Heart left ventricle (tissue), 16 donors: ENCODE results near the gene SLC26A1. TPM values are rescaled to one million over a fixed set of nuclear protein-coding genes. Genes with fewer than 3 reads are reported as not detected.

Experiments used
- ATAC-seq, 4 donors: fragments of 200-7000 bp; cut with Tn5 transposase; one replicate each; pipeline ENCODE4 v1.9.1; 2020 to 2022; ENCODE audit warnings: moderate library complexity in 4 of 4, mild to moderate bottlenecking in 3 of 4, moderate number of reproducible peaks in 1 of 4
- DNase-seq, 5 donors: peaks; one replicate each; pipeline ENCODE4 v3.0.0-alpha.2; 2020
- H3K27ac ChIP-seq, 12 donors: fragments of 200-600 bp; sonication (generic) in 4 of 12; one replicate each; pipeline versions ENCODE4 v1.5.0 to v1.8.0; 2016 to 2022; ENCODE audit warnings: mild to moderate bottlenecking in 2 of 12
- H3K27me3 ChIP-seq, 9 donors: fragments of 200-600 bp; sonication (generic) in 2 of 9; one replicate each; pipeline versions ENCODE4 v1.5.1 to v1.8.0; 2016 to 2022; ENCODE audit warnings: mild to moderate bottlenecking in 3 of 9
- H3K36me3 ChIP-seq, 9 donors: fragments of 200-600 bp; sonication (generic) in 2 of 9; one replicate each; pipeline versions ENCODE4 v1.5.0 to v1.8.0; 2018 to 2022; ENCODE audit warnings: mild to moderate bottlenecking in 2 of 9
- H3K4me1 ChIP-seq, 12 donors: fragments of 200-600 bp; sonication (generic) in 4 of 12; one replicate each; pipeline versions ENCODE4 v1.5.0 to v1.8.0; 2016 to 2022; ENCODE audit warnings: mild to moderate bottlenecking in 3 of 12
- H3K4me3 ChIP-seq, 12 donors: fragments of 200-600 bp; sonication (generic) in 4 of 12; one replicate each; pipeline versions ENCODE4 v1.5.0 to v1.8.0; 2017 to 2022; ENCODE audit warnings: mild to moderate bottlenecking in 9 of 12, moderate library complexity in 4 of 12
- H3K9me3 ChIP-seq, 12 donors: fragments of 200-600 bp; sonication (generic) in 4 of 12; one replicate each; pipeline versions ENCODE4 v1.5.0 to v1.8.0; 2016 to 2022; ENCODE audit warnings: mild to moderate bottlenecking in 1 of 12
- POLR2A ChIP-seq, 2 donors: fragments of 450-650 bp; IDR thresholded peaks; one replicate each; pipeline ENCODE4 v1.6.1; 2017; ENCODE audit warnings: antibody characterized with exemption in 2 of 2, mild to moderate bottlenecking in 2 of 2, moderate library complexity in 2 of 2
- WGBS, 4 donors: extraction: QIAGEN DNeasy Blood & Tissue Kit in 2 of 4; methylation state at CpG; one replicate each; pipeline versions ENCODE4 v1.1.5 to v1.1.7; 2013 to 2018; 5-methylcytosine and 5-hydroxymethylcytosine counted together
- intact Hi-C, 10 donors: fragments of 100-400 bp; cut with DNase I; formaldehyde crosslinking; loops; one replicate each; pipeline versions ENCODE4 v1.11.1 to v1.14.2; 2022
- polyA plus RNA-seq, 2 donors: library from polyadenylated mRNA; stranded (reverse); fragments of 200-250 nt; gene quantifications; one replicate each; pipeline ENCODE4 v1.2.3, GENCODE V29; 2013
- total RNA-seq, 9 donors: library from RNA; depleted of rRNA in 2 of 9; stranded (reverse); fragments of >200 nt in 2 of 9; fragmentation: NEBNext Ultra II Directional in 3 of 9; extraction: Animal tissue kit (Norgen Biotek cat#: 25700) in 3 of 9; gene quantifications; one replicate each; pipeline versions ENCODE4 v1.1.0 to v1.2.4, GENCODE V29; 2016 to 2023
- TF ChIP-seq, protein P1 (sequence below), 12 donors: fragments of 200-600 bp; sonication (generic) in 4 of 12; IDR thresholded peaks; one replicate each; pipeline versions ENCODE4 v1.5.0 to v1.8.0; 2018 to 2022; ENCODE audit warnings: antibody characterized with exemption in 12 of 12, mild to moderate bottlenecking in 5 of 12
- donor health status: ischemic (EF 13 %, LVEDD 7.1; RV severe dilation, severe dysfunction).
- donor health status: healthy with polysubstance abuse.
- donor health status: DM: no; HTN: yes; CAD: no.
- donor health status: DM: no; HTN: no; CAD: no.
- donor health status: ischemic (EF 25% LVEDD 6.9; RV normal size, moderate dysfunction).
- donor health status: ischemic (EF 25% LVEDD 5.7; RV mildly dilated, moderate dysfunction).
- donor health status: healthy.
- donor health status: DM: yes; HTN: yes; CAD: no.
- donor health status: ischemic (EF 35%, LVEDD 5.7; RV mildly dilated, moderate dysfunction).
- donor health status: nonischemic (EF 11% LVEDD 7.7; RV severe dilation, severe dysfunction).
- donor health status: DM: yes; HTN: yes; CAD: no.
- donor health status: PGD.
- donor health status: ischemic (EF 29% LVEDD 5.4; RV normal size, mild dysfunction).
- donor health status: nonischemic (EF 23%, LVEDD 6.1; RV moderate dilation, normal function).

Gene SLC26A1
- total and polyA plus RNA-seq, 11 donors: 0.03 to 0.27 (median 0.25) TPM; not detected in 5

DNA sequence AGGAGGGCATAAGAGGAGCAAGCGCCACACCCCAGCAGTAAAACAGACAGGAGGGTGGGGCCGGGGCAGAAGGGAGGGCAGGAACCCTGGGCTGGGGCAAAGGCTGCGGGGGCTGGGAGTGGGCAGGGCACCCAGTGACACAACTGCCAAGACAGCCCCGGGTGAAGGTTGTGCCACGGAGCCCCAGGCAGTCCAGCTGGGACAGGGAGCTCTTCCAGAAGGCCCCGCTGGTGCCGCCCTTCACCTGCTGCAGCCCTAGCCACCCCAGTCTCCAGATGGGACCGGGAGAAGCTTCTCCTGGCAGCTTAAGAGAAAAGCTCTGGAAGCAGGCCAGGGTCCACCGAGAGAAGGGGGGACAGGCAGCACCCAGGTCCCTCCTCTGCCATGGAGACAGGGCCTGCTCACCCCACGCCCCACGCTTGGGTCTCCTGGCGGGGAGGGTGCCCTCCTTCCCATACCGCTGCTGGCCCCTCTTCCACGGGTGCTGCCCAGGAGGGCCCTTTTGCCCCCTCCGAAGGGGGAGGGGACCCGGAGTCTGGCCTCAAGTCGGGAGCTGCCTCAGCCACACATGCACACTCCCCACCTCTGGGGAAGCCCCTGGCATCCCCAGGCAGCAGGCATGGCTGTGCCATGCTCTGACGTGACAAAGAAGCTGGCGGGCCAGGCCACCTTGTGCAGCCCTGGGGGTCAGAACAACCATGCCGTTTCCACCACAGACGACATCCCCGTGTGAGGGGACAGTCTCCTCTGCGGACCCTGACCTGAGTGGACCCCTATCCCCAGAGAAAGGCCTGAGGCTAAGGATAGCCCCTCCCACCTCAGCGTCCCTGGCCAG lies 21.3 kb downstream of the SLC26A1 start:
- DNase-seq (peak in 1 of 5 donors; percentile 61), ATAC-seq (no peak)
- Histone ChIP-seq H3K4me3 (peak overlapping the region in 9 of 12 donors; percentile 67 to 98 (median 82)), H3K27ac (no peak overlapping the region), H3K27me3 (peaks cover 0 to 13% (median 0%) of the 10 kb centered on the region in 9 donors), H3K9me3 (no peaks in the 10 kb centered on the region), H3K4me1 (peaks cover 8 to 39% (median 20%) of the 10 kb centered on the region in 12 donors), H3K36me3 (peaks cover 0 to under 1% (median 0%) of the 10 kb centered on the region in 9 donors)
- WGBS, 4 donors: 68 to 76% (median 71%) methylated on average over 17 to 24 of the region's 24 CpGs
- intact Hi-C loops: loop anchor here in 1 of 10 donors (5.0 kb wide), 1 partner anchor 40 kb away; the partner anchor contains the start of genes GAK and TMEM175
- TF ChIP-seq POLR2A (IDR thresholded peaks at IDR 0.05): no peak
- TF ChIP-seq, protein P1, sequence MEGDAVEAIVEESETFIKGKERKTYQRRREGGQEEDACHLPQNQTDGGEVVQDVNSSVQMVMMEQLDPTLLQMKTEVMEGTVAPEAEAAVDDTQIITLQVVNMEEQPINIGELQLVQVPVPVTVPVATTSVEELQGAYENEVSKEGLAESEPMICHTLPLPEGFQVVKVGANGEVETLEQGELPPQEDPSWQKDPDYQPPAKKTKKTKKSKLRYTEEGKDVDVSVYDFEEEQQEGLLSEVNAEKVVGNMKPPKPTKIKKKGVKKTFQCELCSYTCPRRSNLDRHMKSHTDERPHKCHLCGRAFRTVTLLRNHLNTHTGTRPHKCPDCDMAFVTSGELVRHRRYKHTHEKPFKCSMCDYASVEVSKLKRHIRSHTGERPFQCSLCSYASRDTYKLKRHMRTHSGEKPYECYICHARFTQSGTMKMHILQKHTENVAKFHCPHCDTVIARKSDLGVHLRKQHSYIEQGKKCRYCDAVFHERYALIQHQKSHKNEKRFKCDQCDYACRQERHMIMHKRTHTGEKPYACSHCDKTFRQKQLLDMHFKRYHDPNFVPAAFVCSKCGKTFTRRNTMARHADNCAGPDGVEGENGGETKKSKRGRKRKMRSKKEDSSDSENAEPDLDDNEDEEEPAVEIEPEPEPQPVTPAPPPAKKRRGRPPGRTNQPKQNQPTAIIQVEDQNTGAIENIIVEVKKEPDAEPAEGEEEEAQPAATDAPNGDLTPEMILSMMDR (IDR thresholded peaks at IDR 0.05): no peak

DNA sequence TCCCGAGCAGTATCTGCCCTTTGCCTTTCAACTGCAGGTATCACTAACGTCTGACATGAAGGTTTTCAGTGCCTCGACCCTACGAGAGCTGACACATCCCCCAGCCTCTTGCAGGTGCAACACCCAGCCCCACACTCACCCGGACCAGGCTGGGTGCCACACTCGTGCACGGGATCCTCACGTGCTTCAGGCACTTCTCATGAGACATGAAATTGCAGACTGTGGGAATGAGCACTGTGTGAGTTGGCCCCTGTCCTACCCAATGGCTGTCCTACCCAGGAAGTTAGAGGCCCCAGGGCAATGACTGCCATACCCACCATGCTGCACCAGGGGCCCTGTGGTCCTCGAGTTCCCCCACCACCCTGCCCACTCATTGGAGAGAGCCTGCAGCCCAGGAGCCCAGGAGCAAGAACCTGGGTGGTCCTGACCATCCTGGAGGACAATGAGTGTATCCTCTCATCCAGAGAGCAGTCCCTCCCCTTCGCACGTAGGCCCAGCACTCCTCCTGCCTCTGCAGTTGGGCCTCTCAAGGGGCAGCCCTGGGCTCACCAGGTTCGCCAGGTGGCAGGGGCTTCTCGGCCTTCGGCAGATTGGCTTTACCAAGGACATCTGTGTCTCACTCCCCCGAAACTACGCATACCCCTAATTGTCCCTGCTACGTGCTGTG lies 22.2 kb downstream of the SLC26A1 start:
- 81 to 87% (median 84%) methylated on average over 16 to 17 of the region's 17 CpGs for WGBS, 4 donors
- H3K27me3 ChIP-seq: peaks cover 0 to 13% (median 0%) of the 10 kb centered on the region in 9 donors
- ATAC-seq (no peak), DNase-seq (peak in 1 of 5 donors; percentile 46)
- H3K4me1 ChIP-seq: peaks cover 8 to 39% (median 20%) of the 10 kb centered on the region in 12 donors
- H3K36me3 ChIP-seq: peaks cover 0 to 10% (median 0%) of the 10 kb centered on the region in 9 donors
- no peaks in the 10 kb centered on the region for H3K9me3 ChIP-seq
- intact Hi-C loops: loop anchor here in 1 of 10 donors (5.0 kb wide), 1 partner anchor 39 kb away; the partner anchor contains the start of genes GAK and TMEM175
- TF ChIP-seq POLR2A (IDR thresholded peaks at IDR 0.05): no peak
- TF ChIP-seq, protein P1 (IDR thresholded peaks at IDR 0.05): no peak
- no peak overlapping the region for H3K4me3 ChIP-seq
- no peak overlapping the region for H3K27ac ChIP-seq

DNA sequence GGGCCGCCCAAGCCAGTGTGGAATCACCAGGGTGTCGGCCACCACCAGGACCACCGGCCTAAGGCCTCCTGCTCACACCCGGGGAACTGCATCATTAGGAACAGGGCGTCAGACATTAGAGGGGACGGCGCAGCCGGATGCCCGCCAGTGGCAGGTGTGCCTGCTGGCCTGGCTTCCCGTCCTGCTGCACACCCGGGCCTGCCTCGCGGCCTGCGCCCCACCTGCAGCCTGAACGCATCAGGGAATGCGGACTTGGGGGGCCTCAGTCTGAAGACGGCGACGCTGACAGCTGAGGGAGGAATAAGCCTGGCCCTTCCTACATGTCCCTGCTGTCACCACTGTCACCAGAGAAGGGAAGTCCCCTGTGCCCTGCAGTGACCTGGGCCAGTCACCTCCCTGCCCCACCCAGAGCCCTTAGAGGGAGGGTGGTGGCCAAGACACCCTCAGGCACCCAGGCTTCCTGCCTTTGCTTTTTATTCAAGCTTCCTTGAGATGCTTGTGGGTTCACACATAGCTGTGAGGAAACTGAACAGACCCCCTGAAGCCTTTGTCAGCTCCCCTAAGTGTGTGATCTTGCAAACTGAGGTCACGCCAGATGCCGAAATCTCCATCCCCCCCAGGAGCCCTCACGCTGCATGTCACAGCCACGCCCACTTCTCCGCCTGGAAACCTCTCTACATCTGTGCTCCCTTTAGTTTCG lies 23.0 kb downstream of the SLC26A1 start:
- peaks cover 0 to 18% (median under 1%) of the 10 kb centered on the region in 9 donors for H3K36me3 ChIP-seq
- ATAC-seq (no peak), DNase-seq (peak in 1 of 5 donors; percentile 13)
- intact Hi-C loops: loop anchor here in 1 of 10 donors (5.0 kb wide), 1 partner anchor 38 kb away; the partner anchor contains the start of genes GAK and TMEM175
- H3K4me1 ChIP-seq: peaks cover 8 to 39% (median 20%) of the 10 kb centered on the region in 12 donors
- H3K4me3 ChIP-seq: no peak overlapping the region
- H3K27ac ChIP-seq: no peak overlapping the region
- H3K27me3 ChIP-seq: peaks cover 0 to 13% (median 0%) of the 10 kb centered on the region in 9 donors
- TF ChIP-seq, protein P1 (IDR thresholded peaks at IDR 0.05): no peak
- no peak for TF ChIP-seq POLR2A (IDR thresholded peaks at IDR 0.05)
- H3K9me3 ChIP-seq: no peaks in the 10 kb centered on the region
- 82 to 95% (median 93%) methylated on average over 11 to 25 of the region's 25 CpGs for WGBS, 4 donors
